Stimulated activated CD4-positive, alpha-beta T cell treated with anti-CD3 and anti-CD28 coated beads, Interleukin-1b, Interleukin-23, amount 100 ng/mL, for 24 hours (primary cell): Measurements from ENCODE around the gene G6PC3.
"Not testable (repeated sequence)": the region's sequence is repeated elsewhere in the genome, so short reads cannot be mapped to it uniquely, and the experiment has no call there.

Experiments
- DNase-seq, 4 experiments: peaks; one replicate each; pipeline ENCODE4 v3.0.0-alpha.2; 2020; ENCODE audit warnings: low read depth in 4 of 4, low spot score in 1 of 4

The G6PC3 gene

DNA sequence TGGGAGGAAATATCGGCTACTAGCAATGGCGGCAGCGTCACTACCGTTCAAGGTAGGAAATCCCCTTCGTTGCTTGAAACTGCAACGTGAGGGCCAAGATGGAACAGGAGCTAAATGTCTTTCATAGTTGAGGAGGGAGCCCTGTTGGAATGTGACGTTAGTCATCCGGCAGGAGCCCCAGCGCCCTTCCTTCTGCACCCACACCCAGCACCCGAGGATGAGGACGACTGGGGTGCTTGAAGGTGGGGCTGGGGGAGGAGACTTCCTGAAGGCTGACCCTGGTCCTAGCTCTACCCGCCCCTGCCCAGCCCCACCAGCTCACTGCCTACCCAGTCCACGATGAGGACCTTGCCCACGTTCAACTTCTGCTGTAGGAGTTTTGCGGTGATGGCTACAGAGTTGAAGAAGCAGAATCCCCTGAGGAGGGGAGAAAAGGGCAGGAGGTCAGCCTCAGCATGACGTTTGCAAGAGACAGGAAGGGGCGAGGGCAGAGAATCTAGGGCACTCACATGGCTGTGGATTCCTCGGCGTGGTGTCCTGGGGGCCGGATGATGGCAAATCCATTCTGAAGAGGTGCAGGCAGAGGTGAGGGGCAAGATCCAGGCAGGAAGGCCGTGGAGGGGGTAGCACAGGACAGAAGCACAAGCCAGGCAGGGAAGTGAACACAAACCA, 11.9 kb downstream of the G6PC3 start:
- DNase-seq: no peak

DNA sequence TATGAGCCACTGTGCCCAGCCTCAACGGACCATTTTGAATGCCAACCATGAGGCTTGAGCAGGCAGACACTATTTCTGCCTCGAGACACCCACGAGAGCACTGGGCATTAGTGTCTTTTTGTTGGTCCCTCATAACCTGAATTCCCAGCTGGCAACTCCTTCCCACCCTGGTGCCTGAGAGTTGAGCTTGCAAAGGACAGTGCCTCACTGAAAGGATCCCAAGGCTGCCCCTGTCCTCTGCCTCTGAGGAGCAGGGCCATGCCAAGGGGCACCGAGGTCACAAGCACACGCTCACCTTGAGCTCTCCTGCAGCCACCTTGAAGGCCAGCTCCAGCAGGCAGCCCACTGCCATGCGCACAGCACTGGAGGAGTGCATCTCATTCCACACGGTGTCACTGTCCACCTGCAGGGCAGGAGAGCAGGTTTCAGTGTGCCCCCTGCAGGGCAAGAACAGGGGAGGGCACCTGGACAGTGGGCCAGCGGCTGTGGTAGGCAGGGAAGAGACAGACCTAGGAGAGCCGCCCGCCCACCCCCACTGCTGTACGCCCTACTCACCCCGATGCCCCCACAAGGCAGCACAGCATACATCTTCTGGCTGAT, 12.8 kb downstream of the G6PC3 start:
- no peak for DNase-seq

GRCh38 chr17:44084131-44084538, 13.6 kb downstream of the G6PC3 start:
- peak in 3 of 4 experiments; percentile 27 to 32 (median 30) for DNase-seq

GRCh38 chr17:44084921-44085320, 14.4 kb downstream of the G6PC3 start:
- no peak for DNase-seq

DNA sequence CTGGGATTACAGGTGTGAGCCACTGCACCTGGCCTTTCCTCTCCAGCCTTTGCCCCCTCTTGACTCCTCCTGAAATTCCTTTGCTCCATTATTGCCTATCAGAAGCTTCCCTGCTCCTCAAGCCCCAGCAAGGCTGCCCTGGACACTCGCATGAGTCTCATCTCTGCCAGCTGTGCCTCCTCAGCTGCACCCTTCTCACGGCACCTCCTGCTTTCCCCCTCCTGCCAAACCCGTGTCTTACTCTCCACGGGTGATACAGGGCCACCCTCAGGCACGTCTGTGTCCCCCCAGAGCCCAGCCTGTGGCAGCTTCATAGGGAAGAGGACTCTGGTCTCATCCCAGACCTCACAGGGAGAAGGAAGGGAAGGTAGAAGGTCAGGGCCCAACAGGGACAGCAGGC, 15.4 kb downstream of the G6PC3 start:
- no peak for DNase-seq

DNA sequence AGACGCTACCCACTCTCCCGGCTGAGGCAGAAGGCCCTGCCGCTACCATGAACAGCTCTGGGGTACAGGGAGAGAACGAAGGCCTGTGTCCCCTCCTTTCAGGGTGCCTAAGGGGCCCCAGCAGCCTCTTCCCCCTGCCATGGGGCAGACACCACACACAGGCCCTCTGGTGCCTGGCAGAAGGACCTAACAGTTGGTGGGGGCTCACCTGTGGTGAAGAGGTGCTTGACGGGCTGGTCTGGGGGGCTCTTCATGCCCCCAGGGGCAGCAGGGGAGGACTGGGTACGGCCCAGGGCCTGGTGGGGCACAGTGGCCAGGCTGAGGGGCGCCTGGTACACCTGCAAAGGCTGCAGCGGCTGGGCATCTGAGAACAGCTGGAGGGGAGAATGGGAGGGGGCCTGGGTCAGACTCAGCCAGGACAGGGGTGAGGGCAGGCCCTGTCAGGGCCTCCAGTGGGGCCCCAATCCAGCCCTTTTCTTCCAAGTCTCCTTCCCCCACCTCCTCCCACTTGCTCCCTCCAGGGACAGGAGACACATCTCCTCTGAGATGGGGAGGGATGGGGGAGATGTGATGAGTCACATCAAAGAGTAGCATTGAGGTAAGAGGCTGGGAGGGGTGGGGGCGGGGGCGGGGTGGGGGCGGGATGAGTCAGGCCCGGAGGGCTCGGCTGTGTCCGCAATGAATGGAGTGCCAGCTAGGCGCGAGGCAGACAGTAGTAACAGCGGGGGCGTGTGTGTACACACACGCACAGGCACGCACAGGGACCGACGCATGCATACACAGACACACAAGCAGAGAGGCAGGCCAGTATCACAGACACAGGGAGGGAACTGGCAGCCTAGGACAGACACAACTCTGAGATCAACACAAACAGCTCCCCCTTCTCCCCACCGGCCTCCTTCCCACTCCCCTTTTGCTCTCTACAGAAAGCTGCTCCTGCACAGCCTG, 16.1 kb downstream of the G6PC3 start:
- peak in 3 of 4 experiments; percentile 34 to 50 (median 38) for DNase-seq

DNA sequence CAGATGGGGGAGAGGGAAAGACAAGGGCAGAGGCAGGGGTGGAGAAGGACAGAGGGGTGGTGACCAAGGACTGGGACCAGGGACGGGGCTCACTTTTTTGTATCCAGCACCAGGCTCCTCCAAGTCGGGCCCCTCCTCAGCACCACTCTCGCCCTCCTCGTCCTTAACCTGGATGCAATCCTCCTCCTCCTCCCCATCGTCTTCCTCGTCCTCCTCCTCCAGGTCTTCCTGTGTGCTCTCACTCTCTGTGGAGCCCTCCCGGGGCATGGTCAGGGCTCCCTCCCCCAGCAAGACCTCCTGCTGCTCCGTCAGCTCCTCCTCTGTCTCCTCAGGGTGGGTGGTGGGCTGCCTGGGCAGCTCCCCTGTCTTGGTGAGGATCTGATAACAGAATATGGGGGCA, 16.8 kb downstream of the G6PC3 start:
- no peak for DNase-seq

- no peak for DNase-seq
Measured at GRCh38 chr17:44088254-44088653, 17.7 kb downstream of the G6PC3 start.

- DNase-seq: no peak
Measured at GRCh38 chr17:44091200-44091997, 20.9 kb downstream of the G6PC3 start.

- no peak for DNase-seq
Measured at GRCh38 chr17:44092051-44092450, 21.5 kb downstream of the G6PC3 start.

- DNase-seq: no peak
Measured at GRCh38 chr17:44093231-44093900, 22.8 kb downstream of the G6PC3 start.

DNA sequence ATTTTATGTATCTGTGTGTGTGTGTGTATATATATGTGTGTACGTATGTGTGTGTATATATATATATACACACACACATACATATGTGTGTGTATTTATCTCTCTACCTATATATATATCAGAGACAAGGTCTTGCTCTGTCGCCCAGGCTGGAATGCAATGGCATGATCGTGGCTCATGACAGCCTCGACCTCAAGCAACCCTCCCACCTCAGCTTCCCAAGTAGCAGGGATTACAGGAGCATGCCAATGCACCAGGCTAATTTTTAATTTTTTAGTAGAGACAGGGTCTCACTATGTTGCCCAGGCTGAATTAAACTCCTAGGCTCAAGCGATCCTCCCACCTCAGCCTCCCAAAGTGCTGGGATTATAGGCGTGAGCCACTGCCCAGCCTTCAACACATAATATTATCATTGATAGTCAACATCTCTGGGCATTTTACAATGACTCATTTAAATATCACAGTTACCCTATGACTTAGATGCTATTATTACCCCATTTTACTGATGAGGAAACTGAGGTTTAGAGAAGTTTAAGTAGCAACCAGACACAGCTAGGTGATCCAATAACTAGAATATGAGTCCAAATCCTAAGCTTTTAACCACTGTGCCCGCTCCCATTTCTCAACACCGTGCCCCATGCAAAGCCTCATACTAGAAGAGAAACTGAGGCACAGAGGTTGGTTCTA, 24.3 kb downstream of the G6PC3 start:
- DNase-seq: no peak

GRCh38 chr17:44095388-44095646, 24.8 kb downstream of the G6PC3 start:
- no peak for DNase-seq

DNA sequence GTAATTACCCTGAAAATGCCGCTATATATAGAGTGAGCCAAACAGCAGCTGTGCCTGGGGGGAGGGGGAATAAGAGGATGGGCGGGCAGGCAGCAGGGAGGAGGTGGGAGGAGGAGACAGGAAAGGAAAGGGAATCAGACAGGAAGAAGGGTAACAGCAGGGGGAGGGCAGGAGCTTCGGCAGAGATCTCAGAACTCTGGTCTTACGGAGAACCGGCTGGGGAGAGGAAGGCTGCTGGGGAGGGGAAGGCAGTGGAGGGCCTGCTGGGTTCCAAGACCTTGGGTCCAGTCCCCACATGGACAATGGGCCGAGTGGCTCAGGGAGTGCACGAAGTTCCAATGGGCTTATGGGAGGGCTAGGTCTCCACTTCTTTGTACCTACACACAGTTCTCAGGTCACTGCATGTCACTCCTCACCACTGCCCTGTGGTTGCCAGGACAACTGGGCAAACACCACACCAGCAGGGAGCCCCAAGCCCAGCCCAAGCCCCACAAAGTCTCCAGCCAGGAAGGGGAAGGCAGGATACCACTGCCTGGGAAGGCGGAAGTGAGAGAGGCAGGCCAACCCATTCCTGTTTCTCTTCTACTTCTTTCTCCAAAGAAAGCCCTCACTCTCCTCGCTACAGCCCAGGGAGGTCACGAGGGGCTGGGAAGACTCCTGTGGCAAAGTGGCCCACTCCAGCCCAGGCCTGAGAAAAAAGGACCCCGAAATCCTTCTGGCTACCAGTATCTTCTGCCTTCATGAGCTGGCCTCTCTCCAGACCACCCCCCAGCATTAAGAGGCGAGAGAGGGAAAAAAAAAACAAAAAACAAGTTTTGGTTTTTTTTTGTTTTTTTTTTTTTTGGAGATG, 25.3 kb downstream of the G6PC3 start:
- no peak for DNase-seq

- no peak for DNase-seq
Measured at GRCh38 chr17:44097110-44097958, 26.8 kb downstream of the G6PC3 start.

GRCh38 chr17:44101858-44102257, 31.3 kb downstream of the G6PC3 start:
- DNase-seq: not testable (repeated sequence)

DNA sequence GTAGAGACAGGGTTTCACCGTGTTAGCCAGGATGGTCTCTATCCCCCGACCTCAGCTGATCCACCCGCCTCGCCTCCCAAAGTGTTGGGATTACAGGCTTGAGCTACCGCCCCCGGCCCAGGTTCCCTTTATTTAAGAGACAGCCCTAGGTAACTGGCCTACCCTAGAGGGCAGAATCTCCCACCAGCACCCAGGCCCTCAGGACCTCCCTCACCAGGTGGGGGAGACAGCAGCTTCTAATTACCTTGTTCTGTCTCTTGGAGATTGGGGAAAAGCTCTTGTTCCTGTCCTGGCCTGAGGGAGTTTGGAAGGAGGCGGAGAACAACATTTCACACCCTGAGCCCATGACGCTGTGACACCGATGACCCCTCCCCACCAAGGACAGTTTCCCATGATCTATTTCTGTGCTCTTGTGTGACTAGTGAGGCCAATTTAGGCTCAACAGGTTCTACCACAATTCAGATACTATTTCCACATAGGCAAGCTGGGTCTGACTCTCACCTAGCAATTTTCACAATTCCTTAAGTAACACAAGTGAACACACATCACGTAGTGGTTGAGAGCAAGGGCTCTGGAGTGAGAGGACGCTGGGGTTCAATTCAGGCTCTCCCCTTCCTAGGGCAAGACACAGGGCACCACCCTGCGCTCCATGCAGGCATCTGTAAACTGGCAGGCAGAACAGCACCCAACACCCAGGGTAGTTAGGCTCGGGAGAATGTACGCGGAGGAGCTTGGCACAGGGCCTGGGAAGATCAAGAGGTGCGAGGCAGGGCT, 32.5 kb downstream of the G6PC3 start:
- no peak for DNase-seq

GRCh38 chr17:44105483-44105882, 34.9 kb downstream of the G6PC3 start:
- DNase-seq: no peak
